Stimulated activated CD4-positive, alpha-beta T cell treated with anti-CD3 and anti-CD28 coated beads, Interleukin-15, amount 100 ng/mL, for 24 hours (primary cell): ENCODE measurements around the gene NOPCHAP1.

ENCODE experiments used
- DNase-seq: peaks from one replicate; pipeline ENCODE4 v3.0.0-alpha.2; 2020

Gene NOPCHAP1

GRCh38 chr12:105025890-105026289, 39.8 kb downstream of the NOPCHAP1 start:
- DNase-seq: no peak

GRCh38 chr12:105026411-105026810, 40.3 kb downstream of the NOPCHAP1 start:
- no peak for DNase-seq

DNA sequence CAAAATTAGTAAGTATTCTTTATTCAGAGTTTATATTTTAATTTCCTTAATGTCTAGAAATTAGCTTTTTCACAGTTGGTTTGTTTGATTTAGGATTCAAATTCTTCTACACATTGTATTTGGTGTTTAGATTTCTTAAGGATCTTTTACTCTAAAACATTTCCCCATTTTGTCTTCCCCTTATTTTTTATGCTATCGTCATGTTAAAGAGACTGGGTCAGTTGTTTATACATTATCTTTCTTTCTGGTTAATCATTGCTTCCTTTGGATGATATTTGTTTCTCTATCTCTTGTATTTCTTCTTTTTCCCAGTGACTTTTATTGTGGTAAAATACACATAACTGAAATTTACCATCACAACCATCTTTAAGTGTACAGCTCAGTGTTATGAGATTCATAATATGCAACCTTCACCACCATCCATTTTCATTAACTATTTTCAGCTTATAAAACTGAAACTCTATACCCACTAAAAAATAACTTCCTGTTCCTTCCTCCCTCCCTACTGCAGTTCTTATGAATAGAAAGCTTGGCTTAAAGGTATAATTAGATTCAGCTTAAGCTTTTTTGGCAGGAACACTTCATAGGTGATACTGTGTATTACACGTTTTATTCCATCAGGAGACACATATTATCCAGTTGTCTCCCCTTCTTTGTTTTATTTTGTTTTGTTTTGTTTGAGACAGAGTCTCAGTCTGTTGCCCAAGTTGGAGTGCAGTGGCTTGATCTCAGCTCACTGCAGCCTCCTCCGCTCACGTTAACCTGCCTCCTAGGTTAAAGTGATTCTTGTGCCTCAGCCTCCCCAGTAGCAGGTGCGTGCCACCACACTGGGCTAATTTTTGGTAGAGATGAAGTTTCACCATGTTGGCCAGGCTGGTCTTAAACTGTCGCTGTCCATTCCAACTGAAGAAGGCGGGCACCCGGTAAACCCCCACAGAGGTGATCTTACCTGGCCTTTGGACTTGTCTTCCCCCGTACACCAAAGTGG, 45.0 kb downstream of the NOPCHAP1 start:
- no peak for DNase-seq

GRCh38 chr12:105032703-105033357, 46.7 kb downstream of the NOPCHAP1 start:
- DNase-seq: no peak

- no peak for DNase-seq
Observed at GRCh38 chr12:105033851-105034250, 47.7 kb downstream of the NOPCHAP1 start.
